HUES48 (cell line): ENCODE measurements around the gene CORO7.

Experiments
- H3K27ac ChIP-seq: one replicate; pipeline ENCODE4 v1.7.0; 2013; ENCODE audit warnings: low read depth, low read length, inconsistent platforms
- H3K27me3 ChIP-seq: 2 replicates; pipeline ENCODE4 v1.6.1; 2013; ENCODE audit warnings: mild to moderate bottlenecking, low read length; ENCODE audit not compliant: control insufficient read depth, insufficient read depth
- H3K36me3 ChIP-seq: 2 replicates; pipeline ENCODE4 v1.6.1; 2013; ENCODE audit warnings: low read length; ENCODE audit not compliant: control insufficient read depth, insufficient read depth
- H3K4me1 ChIP-seq: 2 replicates; pipeline ENCODE4 v1.6.1; 2013; ENCODE audit warnings: mild to moderate bottlenecking, low read length; ENCODE audit not compliant: control insufficient read depth, insufficient read depth
- H3K4me3 ChIP-seq: 2 replicates; pipeline ENCODE4 v1.5.1; 2013; ENCODE audit warnings: mild to moderate bottlenecking, low read depth, low read length
- H3K9ac ChIP-seq: 2 replicates; pipeline ENCODE4 v1.6.1; 2013; ENCODE audit warnings: mild to moderate bottlenecking, low read depth, low read length, moderate library complexity
- H3K9me3 ChIP-seq: 2 replicates; pipeline ENCODE4 v1.6.1; 2013; ENCODE audit warnings: low read length; ENCODE audit not compliant: control insufficient read depth, insufficient read depth

Gene CORO7

GRCh38 chr16:4328046-4328781 lies 88.2 kb downstream of the CORO7 start:
- Histone ChIP-seq H3K36me3 (peaks cover 7% of the 10 kb centered on the region), H3K9me3 (no peaks in the 10 kb centered on the region), H3K9ac (peak overlapping the region; percentile 48), H3K27ac (peak overlapping the region; percentile 78), H3K4me3 (peak overlapping the region; percentile 62), H3K27me3 (no peaks in the 10 kb centered on the region), H3K4me1 (peaks cover 21% of the 10 kb centered on the region)

DNA sequence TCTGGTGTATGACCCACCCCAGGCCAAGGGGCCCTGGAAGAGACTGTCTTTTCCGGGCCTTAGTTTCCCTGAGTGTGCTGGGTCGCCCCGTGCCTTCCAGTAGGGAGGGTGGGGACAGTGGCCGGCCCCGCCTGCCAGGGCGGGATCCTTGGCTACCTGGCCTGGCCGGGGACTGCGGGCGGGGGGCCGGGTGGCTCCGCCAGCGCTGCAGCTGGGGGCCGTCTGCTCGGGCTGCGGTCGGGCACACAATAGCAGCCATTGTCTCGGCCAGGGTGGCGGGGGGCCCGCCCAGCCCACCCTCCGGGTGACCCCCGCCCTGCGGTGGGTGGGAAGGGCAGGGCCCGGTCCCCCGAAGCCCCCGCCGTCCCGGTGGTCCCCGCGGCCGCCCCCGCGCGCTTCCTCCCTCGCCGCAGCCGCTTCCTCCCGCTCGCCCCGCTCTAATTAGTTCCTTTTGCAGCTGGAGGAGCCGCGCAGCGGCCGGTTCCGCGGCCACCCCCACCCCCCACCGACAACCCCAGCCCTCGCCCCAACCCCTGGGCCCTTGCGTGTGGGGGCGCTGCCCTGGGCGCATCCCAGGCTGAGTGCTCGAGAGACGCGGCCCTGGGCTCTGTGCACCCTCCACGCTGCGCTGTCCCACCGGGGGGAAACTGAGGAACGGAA lies 88.9 kb downstream of the CORO7 start:
- Histone ChIP-seq H3K9ac (peak overlapping the region; percentile 48), H3K27ac (peak overlapping the region; percentile 78), H3K9me3 (no peaks in the 10 kb centered on the region), H3K4me1 (peaks cover 21% of the 10 kb centered on the region), H3K4me3 (peak overlapping the region; percentile 62), H3K27me3 (no peaks in the 10 kb centered on the region), H3K36me3 (0 out of 2 replicates have a peak, but pooled peaks cover under 1% of the 10 kb centered on the region)

DNA sequence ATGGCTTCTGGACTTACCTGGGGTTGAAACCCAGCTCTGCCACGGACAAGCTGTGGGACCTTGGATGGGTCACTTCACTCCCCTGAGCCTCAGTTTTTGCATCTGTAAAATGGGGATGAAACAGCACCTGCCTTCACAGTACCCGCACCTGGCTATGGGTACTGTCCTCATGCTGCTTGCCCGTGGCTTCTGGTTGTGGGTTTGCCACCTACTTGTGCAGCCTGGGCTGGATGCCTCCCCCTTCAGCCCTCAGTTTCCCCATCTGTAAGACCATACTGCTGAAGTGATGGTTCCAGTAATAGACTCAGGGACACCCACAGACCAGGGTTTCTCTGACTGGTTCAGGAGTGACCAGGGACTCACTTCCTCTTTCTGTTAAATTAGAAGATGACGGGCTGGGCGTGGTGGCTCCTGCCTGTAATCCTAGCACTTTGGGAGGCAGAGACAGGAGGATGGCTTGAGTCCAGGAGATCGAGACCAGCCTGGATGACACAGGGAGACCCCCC lies 91.1 kb downstream of the CORO7 start:
- Histone ChIP-seq H3K27ac (no peak overlapping the region), H3K9me3 (no peaks in the 10 kb centered on the region), H3K4me3 (no peak overlapping the region), H3K9ac (no peak overlapping the region), H3K27me3 (no peaks in the 10 kb centered on the region), H3K4me1 (peaks cover 21% of the 10 kb centered on the region), H3K36me3 (no peaks in the 10 kb centered on the region)

GRCh38 chr16:4324492-4325252 lies 91.7 kb downstream of the CORO7 start:
- H3K4me1 ChIP-seq, result peaks cover 22% of the 10 kb centered on the region
- peak overlapping the region; percentile 61 for H3K27ac ChIP-seq

GRCh38 chr16:4323845-4324488 lies 92.4 kb downstream of the CORO7 start:
- Histone ChIP-seq H3K27ac (peak overlapping the region; percentile 61), H3K9ac (no peak overlapping the region; the same call in 1 of the 2 replicates), H3K4me1 (peaks cover 27% of the 10 kb centered on the region), H3K9me3 (no peaks in the 10 kb centered on the region), H3K36me3 (no peaks in the 10 kb centered on the region), H3K4me3 (no peak overlapping the region), H3K27me3 (no peaks in the 10 kb centered on the region)

More at GRCh38 chr16:4324492-4325252, 91.7 kb downstream of the CORO7 start:
- Histone ChIP-seq H3K9ac (no peak overlapping the region; the same call in 1 of the 2 replicates), H3K4me3 (no peak overlapping the region), H3K9me3 (no peaks in the 10 kb centered on the region), H3K36me3 (no peaks in the 10 kb centered on the region), H3K27me3 (no peaks in the 10 kb centered on the region)

DNA sequence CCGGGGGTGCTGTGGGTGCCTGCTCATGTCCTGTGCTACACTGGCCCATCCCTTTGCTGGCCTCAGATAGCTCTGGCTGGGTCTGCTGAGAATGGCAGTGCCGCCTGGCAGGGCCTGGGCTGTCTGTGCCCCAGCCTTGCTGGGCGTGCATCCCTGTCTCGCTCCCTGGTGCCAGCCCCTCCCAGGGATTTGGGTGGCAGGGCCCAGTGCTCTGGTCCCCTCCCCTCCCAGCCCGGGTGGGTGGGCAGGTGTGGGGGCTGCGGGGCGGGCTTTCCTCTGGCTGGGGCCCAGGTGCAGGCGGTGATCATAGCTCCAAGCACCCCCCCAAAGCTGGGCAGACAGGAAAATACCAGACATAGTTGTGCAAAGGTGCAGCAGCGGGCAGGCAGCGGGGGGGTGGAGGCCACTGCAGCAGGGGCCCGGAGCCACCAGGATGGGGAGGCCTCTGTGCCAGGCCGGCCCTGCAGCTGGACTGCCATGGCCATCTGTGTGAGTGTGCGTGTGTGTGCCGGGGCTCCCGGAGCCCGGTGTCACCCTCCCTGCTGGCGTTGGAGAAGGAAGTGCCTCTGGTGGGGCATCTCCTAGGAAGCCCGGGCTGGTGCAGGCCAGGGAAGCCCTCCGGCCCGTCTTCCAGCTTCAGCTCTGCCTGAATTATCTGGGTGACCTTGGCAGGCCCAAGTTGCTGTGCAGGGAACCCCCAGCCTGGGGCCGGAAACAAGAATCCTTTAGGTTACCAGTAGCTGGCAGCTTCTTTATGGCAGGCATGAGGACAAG lies 93.1 kb downstream of the CORO7 start:
- Histone ChIP-seq H3K36me3 (no peaks in the 10 kb centered on the region), H3K9me3 (no peaks in the 10 kb centered on the region), H3K9ac (no peak overlapping the region), H3K27ac (peak overlapping the region; percentile 61), H3K4me1 (peaks cover 27% of the 10 kb centered on the region), H3K27me3 (no peaks in the 10 kb centered on the region), H3K4me3 (no peak overlapping the region)

DNA sequence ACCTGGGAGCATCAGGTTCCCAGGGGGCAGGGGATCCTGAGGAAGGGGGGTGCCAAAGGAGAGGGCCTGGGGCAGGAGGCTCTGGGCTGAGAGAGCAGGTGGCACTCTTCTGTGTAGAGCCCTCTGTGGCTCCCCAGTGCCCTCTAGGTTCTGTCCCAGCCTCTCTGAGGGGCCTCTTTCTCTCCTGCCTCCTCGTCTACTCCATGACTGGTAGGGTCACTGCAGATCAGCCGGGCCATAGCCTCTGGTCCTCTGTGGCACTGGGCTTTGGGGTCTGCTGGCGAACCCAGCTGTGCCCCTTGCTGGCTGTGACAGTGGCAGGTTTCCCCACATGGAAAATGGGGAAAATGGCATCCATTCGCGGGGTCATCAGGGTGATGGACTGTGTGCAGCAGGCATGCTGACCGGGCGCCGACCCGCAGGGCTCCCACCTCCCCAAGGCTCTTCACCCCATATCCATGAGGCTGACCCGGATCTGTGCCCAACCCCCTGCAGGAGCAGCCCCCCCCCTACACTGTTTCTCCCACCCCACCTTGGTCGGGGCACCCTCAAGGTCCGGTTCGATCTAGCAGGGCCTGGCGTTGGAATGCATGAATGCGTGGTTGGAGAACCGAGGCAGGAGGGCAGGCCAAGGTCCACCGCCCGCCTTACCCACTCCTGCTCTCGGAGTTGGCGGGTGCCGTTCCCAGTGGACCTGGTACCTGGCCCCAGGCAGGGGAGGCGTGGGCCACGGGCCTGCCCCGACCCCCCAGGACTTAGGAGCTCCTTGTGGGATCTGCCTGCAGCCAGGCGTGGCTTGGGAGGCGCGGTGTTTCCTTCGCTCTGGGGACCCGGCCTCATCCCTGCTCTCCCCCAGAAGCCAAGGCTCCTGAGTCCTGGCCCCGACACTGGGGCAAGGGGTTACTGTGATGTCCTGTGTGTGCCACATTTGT lies 94.0 kb downstream of the CORO7 start:
- H3K4me1 ChIP-seq, result peaks cover 33% of the 10 kb centered on the region
- H3K4me3 ChIP-seq, result no peak overlapping the region
- H3K9me3 ChIP-seq, result no peaks in the 10 kb centered on the region
- H3K27me3 ChIP-seq, result no peaks in the 10 kb centered on the region
- H3K9ac ChIP-seq, result no peak overlapping the region
- H3K27ac ChIP-seq, result no peak overlapping the region
- no peaks in the 10 kb centered on the region for H3K36me3 ChIP-seq

GRCh38 chr16:4321286-4322120 lies 94.9 kb downstream of the CORO7 start:
- Histone ChIP-seq H3K27me3 (no peaks in the 10 kb centered on the region), H3K36me3 (no peaks in the 10 kb centered on the region), H3K9ac (no peak overlapping the region), H3K9me3 (no peaks in the 10 kb centered on the region), H3K4me3 (no peak overlapping the region), H3K4me1 (peaks cover 38% of the 10 kb centered on the region), H3K27ac (no peak overlapping the region)

DNA sequence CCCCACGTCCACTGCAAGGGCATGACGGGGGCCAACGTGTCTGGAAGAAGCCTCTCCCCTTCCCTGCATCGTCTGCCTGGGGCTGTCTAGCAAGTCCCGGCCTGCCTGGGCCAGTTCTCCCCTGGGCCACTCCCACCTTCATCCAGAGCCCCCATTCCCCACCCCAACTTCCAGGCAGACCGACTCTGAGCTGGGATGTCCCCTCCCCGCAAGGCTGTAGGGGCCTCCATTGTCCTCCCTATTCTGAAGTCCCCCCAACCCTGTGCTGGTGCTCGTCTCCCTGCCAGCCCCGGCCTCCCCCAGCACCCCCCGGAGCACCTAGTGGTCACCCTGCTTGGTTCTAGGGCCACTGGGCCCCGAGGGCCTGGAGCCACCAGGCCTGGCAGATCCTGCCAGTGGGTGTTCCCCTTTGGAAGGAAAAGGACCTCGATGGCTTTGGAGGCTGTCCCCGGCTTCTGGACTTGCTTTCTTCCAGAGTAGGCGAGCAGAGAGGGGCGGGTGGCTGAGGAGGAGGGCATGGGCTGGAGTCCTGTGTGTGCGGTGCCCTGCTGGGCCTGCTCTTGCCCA lies 95.7 kb downstream of the CORO7 start:
- no peaks in the 10 kb centered on the region for H3K9me3 ChIP-seq
- no peak overlapping the region for H3K9ac ChIP-seq
- peaks cover 38% of the 10 kb centered on the region for H3K4me1 ChIP-seq

More for the DNA sequence above, 95.7 kb downstream of the CORO7 start:
- Histone ChIP-seq H3K36me3 (no peaks in the 10 kb centered on the region), H3K27me3 (no peaks in the 10 kb centered on the region), H3K4me3 (no peak overlapping the region), H3K27ac (no peak overlapping the region)
